NCI-H2196 treated with DMSO at 0.1 percent for 48 hours (cell line): Measurements from ENCODE around the gene C13orf46.

Experiments
- DNase-seq: peaks from one replicate; lab custom pipeline; 2025; ENCODE audit not compliant: unreplicated experiment; lab: John Stamatoyannopoulos, UW

C13orf46 gene

DNA sequence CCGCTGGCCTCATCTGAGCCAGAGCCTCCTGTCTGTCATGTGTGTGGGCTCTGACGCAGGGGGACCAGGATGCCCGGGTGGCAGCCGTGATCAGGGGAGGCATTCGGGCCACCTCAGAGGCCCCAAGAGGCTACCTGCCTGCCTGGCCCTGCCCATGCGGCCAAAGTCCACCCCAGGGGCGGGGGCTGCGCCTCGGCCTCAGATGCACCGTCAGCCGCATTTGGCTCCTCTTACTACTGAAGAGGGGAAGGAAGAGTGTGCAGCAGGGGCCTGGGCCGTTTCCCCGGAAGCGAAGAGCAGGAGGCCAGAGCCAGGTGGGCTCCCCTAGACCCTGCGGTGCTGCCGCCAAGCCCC lies 34.0 kb downstream of the C13orf46 start:
- no peak for DNase-seq

DNA sequence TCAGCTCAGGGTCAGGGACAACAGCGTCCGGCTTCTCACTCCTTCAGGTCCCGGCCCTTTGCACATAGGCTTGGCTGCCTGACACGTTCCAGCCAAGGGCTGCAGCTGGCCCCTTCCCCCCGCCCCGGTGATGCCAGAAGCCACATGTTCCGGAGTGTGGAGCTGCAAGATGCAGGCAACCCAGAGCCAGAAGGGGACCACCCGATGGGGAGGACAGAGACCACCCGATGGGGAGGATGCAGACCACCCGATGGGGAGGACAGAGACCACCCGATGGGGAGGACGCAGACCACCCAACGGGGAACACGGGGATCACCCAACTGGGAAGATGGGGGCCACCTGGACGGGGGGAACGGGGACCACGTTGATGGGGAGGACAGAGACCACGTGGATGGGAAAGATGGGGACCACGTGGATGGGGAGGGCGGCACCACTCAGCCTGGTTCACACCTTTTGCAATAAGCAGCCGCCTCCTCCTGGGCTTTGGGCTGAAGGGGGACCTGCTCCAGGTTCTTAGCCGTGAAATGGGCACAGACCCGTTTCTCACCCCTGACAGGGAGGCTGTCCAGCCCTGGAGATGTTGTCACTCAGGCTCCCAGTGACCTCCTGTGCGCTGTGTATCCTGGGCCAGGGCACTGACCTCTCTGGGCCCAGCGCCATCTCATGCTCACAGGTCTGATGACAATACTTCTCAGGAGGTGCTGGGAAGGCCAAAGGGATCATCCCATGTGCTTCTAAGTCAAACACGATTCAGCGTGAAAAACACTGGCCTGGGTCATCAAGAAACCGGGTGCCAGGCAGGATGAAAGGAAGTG lies 34.5 kb downstream of the C13orf46 start:
- no peak for DNase-seq

DNA sequence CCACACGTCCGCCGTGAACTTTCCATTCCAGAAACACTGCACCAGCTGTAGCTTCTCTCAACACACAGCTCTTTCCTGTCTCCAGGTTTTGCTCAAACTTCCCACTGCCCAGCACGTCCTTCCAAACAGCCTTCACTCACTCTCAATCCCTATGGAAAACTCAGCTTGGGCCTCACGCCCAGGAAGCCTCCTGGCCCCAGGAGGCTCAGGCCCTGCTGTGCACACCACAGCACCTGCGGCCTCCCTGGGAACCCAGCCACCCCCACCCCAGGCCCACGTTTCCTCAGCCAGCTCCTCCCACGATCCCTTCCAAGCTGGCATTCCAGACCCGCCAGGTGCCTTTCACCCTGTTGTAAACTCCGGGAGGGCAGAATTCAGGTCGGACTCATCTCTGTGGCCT lies 35.2 kb downstream of the C13orf46 start:
- DNase-seq, result no peak

DNA sequence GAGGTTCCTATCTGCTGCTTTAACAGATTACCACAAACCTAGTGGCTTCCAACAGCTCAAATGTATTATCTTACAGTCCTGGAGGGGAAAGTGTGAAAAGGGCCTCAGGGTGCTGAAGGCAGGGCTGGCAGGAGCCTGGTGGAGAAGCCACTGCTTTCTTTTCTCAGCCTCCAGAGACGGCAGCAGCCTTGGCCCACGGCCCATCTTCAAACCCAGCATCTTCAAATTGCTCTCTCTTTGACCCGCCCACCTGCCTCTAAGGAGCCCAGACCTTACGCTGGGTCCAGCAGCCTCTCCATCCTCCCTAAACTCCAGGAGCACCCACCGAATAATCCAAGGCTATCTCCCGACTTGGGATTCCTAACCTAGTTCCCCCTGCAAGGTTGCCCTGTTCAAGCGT lies 35.6 kb downstream of the C13orf46 start:
- DNase-seq, result no peak

DNA sequence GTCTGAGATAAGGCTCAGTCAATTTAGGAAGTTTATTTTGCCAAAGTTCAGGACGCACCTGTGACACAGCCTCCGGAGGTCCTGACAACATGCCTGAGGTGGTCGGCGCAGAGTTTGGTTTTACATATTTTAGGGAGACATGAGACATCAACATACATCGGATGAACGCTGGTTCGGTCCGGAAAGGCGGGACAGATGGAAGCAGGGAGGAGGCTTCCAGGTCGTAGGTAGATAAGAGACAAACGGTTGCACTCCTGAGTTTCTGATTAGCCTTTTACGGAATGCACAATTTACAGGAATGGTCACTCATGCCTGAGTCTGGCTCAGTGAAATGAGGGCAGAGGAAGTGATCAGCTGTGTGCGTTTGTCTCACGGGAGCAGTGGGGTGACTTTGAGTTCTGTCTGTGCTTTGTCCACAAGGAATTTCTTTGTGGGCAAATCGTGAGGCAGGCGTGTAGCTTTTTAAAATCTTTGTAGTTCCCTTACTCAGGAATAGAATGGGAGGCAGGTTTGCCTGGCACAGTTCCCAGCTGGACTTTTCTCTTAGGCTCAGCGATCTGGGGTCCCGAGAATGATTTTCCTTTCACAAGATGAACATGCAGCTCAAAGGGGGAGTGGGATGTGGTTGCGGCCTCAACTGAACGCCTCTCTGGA lies 36.2 kb downstream of the C13orf46 start:
- no peak for DNase-seq

DNA sequence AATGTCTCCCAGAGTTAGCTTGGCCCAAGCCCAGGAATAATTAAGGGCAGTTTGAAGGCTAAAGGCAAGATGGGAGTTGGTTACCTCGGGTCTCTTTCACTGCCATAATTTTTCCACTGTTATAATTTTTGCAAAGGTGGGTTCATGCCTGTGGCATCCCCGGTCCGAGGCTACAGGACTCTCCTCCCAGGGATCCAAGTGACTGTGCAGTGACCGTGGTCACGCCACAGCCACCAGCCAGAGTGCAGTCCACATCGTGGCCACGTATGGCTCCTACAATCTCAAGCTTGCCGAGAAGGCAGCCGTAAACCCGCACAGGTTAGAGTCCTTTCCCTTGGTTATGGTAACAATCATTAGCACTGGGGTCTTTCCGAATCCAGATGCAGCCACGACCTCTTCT lies 36.8 kb downstream of the C13orf46 start:
- DNase-seq, result no peak

DNA sequence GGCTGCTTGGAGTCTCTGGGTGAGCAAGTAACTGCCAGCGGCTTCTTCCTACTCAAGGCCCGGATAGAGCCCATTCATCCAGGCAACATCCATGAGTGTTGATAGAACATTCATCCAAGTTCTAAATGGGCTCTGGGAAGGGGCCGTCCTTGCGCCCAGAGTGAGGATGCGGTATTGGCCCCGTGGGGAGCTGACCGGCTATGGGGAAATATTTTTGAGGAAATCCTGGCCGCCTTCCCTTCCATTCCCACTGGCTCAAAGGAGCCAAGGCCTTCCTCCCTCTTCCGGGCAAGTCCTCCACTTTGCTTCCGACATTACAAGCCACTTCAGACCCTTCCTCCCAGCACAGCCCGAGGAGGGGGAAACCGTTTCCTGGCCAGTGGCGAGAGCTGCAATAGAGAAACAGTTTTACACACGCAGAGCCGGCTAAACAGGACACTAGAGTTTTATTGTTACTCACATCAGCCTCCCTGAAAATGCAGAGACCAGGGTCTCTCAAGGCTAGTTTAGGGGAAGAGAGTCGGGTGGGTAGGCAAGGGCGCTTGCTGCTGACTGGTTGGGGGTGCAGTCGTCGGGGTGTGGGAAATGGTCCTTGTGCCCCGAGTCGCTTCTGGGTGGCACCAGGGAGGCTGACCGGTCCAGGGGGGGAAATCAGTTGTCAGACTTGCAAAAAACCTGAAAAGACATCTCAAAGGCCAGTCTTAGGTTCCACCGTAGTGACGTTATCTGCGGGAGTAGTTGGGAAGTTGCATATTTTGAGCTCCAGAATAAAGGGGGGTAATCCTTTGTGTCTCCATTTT lies 37.5 kb downstream of the C13orf46 start:
- no peak for DNase-seq

DNA sequence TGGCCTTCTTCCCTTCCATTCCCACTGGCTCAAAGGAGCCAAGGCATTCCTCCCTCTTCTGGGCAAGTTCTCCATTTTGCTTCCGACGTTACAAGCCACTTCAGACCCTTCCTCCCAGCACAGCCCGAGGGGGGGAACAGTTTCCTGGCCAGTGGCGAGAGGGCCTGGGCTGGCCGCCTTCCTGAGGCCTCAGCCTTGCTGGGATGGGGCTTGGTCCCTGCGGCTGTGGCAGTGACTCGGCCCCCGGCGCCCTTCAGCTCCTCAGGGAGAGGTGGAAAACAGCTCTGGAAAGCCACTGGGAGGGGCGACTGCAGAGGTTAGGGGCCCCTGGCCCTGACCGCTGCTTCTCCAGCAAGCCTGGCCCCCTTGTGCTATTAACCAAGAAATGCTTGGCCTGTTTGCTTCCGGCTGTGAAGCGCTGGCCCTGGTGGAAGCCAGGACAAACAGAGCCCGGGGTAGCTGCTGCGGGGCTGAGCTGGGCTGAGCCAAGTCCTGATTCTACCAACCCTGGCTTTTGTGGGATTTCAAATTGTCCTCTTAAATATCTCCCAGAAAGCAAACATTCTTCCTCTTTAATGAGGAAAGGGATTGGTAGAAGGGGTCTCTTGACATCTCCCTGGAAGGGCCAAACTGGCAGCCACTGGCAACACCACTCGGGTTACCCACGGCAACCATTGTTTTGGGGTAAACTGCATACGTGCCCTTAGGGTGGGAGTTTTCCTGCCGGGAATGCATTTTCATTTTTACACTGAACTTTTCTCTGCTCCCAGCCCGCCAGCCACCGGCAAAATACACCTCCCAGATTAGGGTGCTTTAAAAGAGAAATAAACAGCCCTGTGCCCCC lies 38.7 kb downstream of the C13orf46 start:
- no peak for DNase-seq

DNA sequence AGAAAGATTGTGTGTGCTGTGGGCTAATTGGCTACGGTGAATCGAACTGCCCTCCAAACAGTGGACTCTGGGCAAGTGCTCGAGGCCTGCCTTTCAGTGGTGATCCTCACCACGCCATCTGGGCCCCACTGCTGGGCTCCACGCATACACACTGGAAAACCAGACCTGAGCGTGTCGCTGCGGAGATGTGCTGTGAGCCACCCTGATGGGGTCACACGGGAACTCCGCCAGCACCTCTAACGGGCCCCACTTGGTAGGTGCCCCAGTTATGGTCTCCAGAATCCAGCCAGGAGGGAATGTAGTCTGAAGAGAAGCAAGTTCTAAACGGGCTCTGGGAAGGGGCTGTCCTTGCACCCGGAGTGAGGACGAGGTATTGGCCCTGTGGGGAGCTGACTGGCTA lies 39.3 kb downstream of the C13orf46 start:
- DNase-seq, result no peak

DNA sequence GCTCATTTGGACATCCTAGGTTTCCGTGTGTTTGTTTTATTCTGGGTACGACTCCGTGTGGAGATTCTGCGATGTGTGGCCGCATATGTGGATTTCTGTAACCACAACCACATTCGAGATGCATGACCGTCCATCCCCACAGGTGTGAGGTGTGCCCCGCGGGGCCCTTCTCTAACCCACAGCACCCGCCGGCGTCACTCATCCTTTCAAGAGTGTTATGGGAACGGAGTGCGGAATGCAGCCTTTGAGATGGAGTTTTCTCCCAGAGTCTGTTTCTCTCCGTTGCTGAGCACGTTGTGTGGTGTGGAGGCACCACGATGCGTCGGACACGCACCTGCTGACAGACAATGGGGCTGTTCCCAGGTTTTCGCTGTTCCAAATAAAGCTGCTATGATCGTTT lies 40.0 kb downstream of the C13orf46 start:
- no peak for DNase-seq

DNA sequence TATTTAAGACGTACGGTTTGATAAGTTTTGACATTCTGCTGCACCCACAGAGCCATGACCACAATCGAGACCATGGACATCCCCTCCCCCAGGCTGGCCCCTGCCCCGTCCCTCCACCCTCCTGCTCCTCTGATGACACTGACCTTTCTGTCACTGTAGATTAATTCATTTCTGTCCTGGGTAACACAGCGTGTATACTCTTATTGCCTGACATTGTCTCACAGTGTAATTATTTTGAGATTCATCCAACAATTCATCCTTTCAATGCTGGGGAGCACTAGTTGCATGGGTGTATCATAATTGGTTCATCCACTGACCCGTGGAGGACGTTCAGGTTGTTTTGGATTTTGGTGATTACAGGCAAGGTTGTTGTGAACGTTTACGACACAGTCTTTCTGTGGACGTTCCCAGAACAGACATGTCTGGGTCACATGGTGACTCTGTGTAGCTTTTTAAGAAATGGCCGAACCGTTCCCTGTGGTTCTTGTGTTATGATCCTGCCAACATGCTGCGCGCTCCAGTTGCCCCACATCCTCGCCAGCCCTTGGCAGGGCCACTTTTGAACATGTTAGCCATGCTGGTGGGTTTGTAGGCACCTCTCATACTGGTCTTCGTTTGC lies 41.9 kb downstream of the C13orf46 start:
- no peak for DNase-seq

DNA sequence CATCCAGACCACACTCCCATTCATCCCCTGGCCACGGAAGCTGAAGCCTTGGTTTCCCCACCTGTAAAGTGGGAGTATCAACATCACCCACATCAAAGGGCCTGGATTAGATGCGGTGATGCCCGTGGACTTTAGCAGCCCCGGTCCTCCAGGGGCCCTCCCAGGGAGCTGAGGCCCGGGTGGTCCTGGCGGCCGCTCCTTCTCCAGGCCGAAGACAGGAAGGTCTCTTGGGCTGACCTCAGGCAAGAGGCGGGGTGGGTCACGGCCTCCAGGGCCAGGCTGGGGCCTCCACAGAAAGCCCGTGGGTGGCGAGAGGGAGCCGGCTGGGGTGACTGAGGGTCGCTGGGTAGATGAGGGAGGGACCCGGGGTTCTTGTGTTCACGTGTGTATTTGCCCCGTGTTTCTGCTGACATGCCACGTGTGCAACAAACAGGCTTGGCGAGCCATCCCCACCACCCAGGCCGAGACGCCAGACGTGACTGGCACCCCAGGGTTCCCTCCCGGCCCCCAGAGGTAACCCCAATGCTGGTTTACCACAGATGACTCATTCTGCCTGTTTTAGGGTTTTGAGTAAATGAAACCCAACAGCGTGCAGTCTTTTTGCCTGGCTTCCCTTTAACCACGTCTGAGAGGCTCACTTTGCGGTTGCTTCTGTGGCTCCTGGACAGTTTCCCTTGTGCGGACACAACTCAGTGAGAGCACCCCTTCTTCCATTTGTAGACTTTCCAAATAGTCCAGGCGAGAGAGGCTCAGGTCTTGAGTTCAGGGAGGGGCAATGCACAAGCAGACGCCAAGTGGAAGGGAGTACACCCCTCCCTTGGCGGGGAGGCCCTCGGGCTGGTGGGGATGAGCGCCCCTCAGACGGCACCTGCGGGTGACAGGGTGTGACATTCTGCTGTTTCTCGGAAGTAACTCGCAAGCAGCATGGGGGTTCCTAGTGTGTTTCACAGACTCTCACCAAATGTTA lies 42.9 kb downstream of the C13orf46 start:
- no peak for DNase-seq

DNA sequence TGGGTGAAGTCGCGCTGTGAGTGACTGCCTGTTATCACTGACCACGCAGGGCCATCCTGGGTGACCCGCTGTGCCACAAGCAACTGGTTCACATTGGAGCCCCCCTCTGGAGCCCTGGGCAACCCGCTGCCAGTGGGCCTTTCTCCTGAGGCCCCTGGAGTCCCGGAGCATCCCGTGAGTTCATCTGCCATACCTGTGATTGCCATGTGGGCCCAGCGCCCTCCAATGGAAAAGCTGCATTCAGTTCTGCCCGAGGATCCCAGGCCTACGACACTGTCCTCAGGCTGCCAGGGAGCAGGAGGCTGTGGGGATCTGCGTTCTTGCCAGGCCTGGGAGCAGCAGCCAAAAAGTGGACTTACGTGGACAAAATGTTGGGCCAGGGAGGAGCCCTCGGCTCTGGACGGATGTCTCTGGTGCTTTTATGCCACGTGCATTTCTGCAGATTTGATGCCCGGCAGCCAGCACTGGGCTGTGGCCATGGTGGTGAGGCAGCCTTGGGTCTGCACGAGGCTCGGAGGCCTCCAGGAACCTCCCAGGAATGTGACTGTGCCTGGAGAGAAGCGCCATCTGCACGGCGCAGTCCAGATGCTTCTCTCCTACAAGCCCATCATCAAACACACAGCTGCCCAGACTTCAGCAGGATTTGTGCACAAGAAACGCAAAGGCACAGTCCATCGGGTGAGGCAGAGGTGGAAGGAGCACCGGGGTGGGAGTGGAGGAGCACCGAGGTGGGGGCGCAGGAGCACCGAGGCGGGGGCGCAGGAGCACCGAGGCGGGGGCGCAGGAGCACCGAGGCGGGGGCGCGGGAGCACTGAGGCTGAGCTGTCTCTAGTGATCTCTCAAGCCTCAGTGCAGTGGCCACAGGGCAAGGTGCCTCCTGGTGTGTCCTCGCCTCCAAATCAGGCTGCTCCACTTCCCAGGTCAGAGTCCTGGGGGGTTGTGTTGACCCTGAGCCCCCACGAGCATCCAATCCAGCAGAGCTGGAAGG lies 44.0 kb downstream of the C13orf46 start:
- no peak for DNase-seq

DNA sequence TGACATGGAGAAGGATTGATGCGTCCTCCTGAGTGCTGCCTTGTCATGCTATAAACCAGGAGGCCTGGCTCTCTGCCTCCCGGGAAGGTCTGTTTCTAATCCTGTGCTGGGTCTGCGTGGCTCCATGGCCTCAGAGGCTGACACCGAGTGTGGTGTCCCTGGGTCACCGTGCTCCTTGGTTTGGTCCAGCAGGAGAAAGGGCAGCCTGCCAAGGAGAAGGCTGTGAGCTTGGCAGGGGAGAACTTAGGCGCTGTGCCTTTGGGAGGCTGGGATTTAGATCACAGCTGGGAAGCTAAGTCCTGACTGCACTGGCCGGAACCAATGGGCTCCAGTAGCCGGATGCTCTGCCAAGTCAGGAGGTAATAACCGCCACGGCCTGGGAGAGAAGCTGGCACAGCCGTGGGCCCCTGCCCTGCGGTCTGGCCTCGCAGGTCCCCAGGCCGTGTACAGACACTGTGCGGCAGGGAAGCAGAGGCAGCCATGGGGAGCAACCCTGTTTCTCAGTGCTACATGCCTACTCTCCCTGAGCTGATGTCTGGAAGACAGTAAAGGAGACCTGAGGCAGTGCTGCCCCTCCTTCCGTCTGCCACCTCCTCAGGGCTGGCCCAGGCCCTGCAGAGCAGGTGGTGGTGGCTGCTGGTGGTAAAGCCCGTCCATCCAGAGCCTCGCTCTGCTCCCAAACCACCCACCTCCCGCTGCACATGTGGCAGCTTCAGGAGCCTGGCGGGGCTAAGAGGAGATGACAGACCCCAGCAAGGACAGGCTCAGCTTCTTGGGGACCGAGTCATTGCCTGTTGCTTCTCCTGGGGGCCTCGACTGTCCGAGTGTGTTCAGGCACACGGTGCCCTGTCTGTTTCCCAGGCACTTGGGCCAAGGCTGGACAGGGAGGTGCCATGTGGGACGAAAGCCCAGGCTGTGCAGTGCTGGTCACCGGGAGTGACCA lies 44.9 kb downstream of the C13orf46 start:
- no peak for DNase-seq

DNA sequence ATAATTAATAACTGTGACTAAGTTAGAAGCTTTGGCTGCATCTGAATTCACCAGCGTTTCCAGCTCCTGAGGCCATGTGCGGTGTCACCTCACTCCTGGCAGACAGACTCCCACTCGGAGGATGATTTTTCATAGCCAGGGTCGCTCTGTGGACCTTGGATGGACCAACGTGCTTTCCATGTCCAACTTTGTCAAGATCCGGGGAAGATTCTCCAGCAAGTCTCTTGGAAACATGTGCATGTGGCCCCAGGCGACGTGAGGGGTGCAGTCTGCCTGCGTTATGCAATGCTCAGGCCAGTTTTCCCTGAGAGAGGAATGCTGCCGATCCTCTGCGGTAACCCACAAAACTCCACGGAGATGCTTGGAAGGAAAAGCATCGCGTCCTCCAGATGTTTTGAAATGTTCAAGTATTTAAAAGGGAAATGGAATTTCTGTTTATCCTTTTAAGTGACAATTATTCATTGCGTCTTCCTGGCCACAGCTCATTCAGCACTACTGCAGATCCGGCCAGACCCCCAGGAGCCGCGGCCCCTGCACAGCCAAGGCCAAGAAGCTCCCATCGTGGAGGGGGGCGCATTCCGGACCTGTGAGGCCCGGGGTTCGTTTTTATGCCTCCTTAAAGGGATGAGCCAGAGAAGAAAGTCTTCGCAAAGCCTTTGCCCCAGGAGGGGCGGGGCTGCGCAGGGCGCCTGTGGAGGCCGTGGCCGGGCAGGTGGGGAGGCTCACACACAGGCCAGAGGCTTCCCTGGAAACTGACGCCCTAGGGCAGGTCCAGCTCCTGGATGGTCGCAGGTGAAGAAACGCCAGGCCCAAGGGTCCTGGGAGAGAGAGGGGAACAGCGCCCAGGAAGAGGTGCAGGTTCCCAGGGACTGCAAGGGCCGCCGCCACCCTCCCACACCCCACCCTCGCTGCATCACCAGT lies 46.0 kb downstream of the C13orf46 start:
- no peak for DNase-seq
